Endodermal cell (in vitro differentiated cells): ENCODE measurements around the gene IL15RA. TPM values are rescaled to one million over a fixed set of nuclear protein-coding genes. Genes with fewer than 3 reads are reported as not detected.
A peak's percentile ranks its signal among the peaks of the same experiment; 100 is the strongest.
"Not testable (repeated sequence)": the region's sequence is repeated elsewhere in the genome, so short reads cannot be mapped to it uniquely, and the experiment has no call there.

Experiments
- DNase-seq: peaks from one replicate; pipeline ENCODE4 v3.0.0-alpha.2; 2017
- H3K27ac ChIP-seq: 2 replicates; pipeline ENCODE4 v1.5.1; 2013; ENCODE audit warnings: mild to moderate bottlenecking, low read depth, low read length, moderate library complexity
- H3K27me3 ChIP-seq: 2 replicates; pipeline ENCODE4 v1.6.1; 2013; ENCODE audit warnings: mild to moderate bottlenecking, low read length, moderate library complexity; ENCODE audit not compliant: insufficient read depth, control insufficient read depth, poor library complexity, severe bottlenecking
- H3K36me3 ChIP-seq: 2 replicates; pipeline ENCODE4 v1.7.0; 2013; ENCODE audit warnings: mild to moderate bottlenecking, low read length, moderate library complexity; ENCODE audit not compliant: control insufficient read depth, insufficient read depth
- H3K4me1 ChIP-seq: one replicate; pipeline ENCODE4 v1.7.0; 2013; ENCODE audit warnings: low read length; ENCODE audit not compliant: control insufficient read depth, insufficient read depth
- H3K4me3 ChIP-seq: 2 replicates; pipeline ENCODE4 v1.5.1; 2013; ENCODE audit warnings: mild to moderate bottlenecking, low read length, moderate library complexity
- H3K9ac ChIP-seq: 2 replicates; pipeline ENCODE4 v1.6.1; 2013; ENCODE audit warnings: mild to moderate bottlenecking, low read length, moderate library complexity; ENCODE audit not compliant: poor library complexity, severe bottlenecking; ENCODE audit errors: extremely low read depth
- H3K9me3 ChIP-seq: 2 replicates; pipeline ENCODE4 v1.6.1; 2013; ENCODE audit warnings: mild to moderate bottlenecking, low read length, moderate library complexity; ENCODE audit not compliant: control insufficient read depth
- H3K27ac Mint-ChIP-seq: 2 replicates; pipeline ENCODE4 v1.8.0; 2020; ENCODE audit warnings: mixed read lengths
- H3K27me3 Mint-ChIP-seq: 2 replicates; pipeline ENCODE4 v1.8.0; 2021; ENCODE audit warnings: mild to moderate bottlenecking, mixed read lengths; ENCODE audit not compliant: insufficient read depth
- H3K36me3 Mint-ChIP-seq: 2 replicates; pipeline ENCODE4 v1.8.0; 2020; ENCODE audit warnings: low read depth, mixed read lengths
- H3K4me1 Mint-ChIP-seq: 2 replicates; pipeline ENCODE4 v1.8.0; 2020; ENCODE audit warnings: mixed read lengths
- H3K4me3 Mint-ChIP-seq: 2 replicates; pipeline ENCODE4 v1.8.0; 2020; ENCODE audit warnings: mild to moderate bottlenecking, moderate library complexity, mixed read lengths
- H3K9me3 Mint-ChIP-seq: 2 replicates; pipeline ENCODE4 v1.8.0; 2020; ENCODE audit warnings: mild to moderate bottlenecking, mixed read lengths
- WGBS, 2 experiments: methylation state at CpG; one replicate each; pipeline versions ENCODE4 v1.1.5 to v1.1.7; 2013; ENCODE audit warnings: missing lambda C conversion rate in 2 of 2, mixed read lengths in 1 of 2; ENCODE audit not compliant: insufficient coverage in 1 of 2, insufficient read length in 1 of 2; 5-methylcytosine and 5-hydroxymethylcytosine counted together
- total RNA-seq, 2 donors: library from RNA; stranded (reverse); fragmentation: NEBNext Ultra II Directional in 1 of 2; extraction: Animal tissue kit (Norgen Biotek cat#: 25700) in 1 of 2; gene quantifications; 2 replicates in 1 of 2; 3 replicates in 1 of 2; pipeline ENCODE4 v1.2.1, GENCODE V29; 2021
- TF ChIP-seq, protein P1 (sequence below): fragments of 200-600 bp; sonication (generic); conservative IDR thresholded peaks from 2 replicates; pipeline ENCODE4 v1.5.0; 2021; ENCODE audit warnings: antibody characterized with exemption, mild to moderate bottlenecking

The IL15RA gene
- total RNA-seq, 2 donors from 2014 or later = 0.35 to 0.37 TPM

DNA sequence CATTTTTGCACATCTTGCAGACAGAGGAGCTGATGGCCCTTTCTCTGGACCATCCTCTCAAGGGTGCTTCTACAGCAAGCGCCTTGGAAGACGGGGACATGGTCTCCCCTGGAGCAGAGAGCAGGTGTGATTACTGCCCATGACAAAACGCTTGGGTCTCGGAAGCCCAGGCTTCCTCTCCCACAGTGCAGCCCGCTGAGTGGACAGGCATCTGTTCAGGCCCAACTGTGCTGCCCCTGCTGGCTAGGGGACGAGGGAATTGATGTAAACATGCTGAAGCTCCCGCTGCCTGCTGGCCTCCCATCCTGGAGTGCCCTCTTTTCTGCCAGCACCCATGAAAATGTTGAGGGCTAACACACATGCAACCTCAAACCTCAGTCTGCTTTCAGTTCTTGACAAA is 14.3 kb downstream of the IL15RA start:
- no peaks in the 10 kb centered on the region for H3K36me3 ChIP-seq
- 81 to 90% methylated on average over 5 to 7 of the region's 7 CpGs for WGBS, 2 experiments
- no peaks in the 10 kb centered on the region for H3K4me1 Mint-ChIP-seq

DNA sequence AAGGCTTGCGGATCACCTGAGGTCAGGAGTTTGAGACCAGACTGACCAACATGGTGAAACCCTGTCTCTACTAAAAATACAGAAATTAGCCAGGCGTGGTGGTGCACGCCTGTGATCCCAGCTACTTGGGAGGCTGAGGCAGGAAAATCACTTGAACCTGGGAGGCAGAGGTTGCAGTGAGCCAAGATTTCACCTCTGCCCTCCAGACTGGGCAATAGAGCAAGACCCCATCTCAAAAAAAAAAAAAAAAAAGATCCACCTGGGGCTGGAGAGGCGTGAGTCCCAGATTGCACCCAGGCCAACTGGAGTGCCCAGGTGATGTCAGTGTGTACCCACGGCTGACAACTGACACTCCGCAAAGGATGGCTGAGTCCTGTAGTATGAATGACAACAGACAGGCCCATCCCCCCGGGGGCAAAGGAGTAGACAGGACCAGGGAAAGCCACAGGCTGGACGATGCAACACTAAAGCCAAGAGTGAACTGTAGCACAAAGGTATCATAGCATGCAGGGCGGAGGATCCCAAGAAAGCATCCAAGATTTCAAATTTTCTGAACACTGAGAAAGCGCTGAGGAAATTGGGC is 14.9 kb downstream of the IL15RA start:
- H3K4me3 Mint-ChIP-seq = not testable (repeated sequence)
- peak; percentile 17 for DNase-seq

More for the DNA sequence above, 14.3 kb downstream of the IL15RA start:
- DNase-seq = peak; percentile 47
- Histone ChIP-seq H3K9me3 (no peaks in the 10 kb centered on the region), H3K9ac (no peak overlapping the region), H3K27me3 (no peaks in the 10 kb centered on the region), H3K27ac (no peak overlapping the region), H3K4me3 (no peak overlapping the region), H3K4me1 (no peaks in the 10 kb centered on the region)
- H3K4me3 Mint-ChIP-seq = no peak overlapping the region
- no peak overlapping the region for H3K27ac Mint-ChIP-seq
- H3K27me3 Mint-ChIP-seq = no peaks in the 10 kb centered on the region
- TF ChIP-seq, protein P1, sequence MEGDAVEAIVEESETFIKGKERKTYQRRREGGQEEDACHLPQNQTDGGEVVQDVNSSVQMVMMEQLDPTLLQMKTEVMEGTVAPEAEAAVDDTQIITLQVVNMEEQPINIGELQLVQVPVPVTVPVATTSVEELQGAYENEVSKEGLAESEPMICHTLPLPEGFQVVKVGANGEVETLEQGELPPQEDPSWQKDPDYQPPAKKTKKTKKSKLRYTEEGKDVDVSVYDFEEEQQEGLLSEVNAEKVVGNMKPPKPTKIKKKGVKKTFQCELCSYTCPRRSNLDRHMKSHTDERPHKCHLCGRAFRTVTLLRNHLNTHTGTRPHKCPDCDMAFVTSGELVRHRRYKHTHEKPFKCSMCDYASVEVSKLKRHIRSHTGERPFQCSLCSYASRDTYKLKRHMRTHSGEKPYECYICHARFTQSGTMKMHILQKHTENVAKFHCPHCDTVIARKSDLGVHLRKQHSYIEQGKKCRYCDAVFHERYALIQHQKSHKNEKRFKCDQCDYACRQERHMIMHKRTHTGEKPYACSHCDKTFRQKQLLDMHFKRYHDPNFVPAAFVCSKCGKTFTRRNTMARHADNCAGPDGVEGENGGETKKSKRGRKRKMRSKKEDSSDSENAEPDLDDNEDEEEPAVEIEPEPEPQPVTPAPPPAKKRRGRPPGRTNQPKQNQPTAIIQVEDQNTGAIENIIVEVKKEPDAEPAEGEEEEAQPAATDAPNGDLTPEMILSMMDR = peak; percentile 33
- no peaks in the 10 kb centered on the region for H3K36me3 Mint-ChIP-seq
- no peaks in the 10 kb centered on the region for H3K9me3 Mint-ChIP-seq

DNA sequence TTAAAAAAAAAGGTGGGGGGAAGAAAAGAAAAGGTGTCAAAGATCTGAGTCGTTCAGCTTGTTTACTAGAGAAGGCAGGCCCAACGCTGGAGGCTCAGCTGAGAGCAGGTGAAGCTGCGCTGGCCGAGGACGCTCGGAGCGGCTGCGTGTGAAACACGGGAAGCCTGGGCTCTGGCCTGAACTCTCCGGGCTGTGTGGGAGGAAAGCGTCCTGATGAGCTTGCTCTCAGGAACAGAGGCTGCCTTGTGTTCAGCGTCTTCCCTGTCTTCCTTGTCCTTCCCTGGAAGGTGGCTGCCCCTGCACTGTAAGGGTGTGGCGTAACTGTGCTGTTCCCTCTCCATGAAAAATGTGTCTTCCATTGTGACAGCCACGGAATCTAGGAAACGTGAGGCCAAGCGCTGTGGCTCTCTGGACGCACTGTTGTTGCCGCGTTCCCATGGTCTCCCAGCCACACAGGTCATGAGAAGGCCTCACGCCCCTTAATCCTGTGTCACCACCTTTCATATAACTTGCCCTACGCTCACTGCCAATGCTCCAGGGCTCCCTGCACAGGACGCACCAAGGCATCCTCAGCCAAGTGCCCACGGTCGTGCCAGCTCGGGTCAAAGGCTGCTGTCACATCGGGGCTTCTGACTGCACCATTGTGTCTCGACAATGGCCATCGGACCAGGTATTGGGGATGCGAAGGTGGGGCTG is 15.8 kb downstream of the IL15RA start:
- Histone ChIP-seq H3K36me3 (no peaks in the 10 kb centered on the region), H3K27ac (no peak overlapping the region), H3K4me3 (no peak overlapping the region), H3K9ac (no peak overlapping the region), H3K27me3 (no peaks in the 10 kb centered on the region), H3K4me1 (no peaks in the 10 kb centered on the region), H3K9me3 (no peaks in the 10 kb centered on the region)
- WGBS, 2 experiments = 94 to 96% methylated on average over 29 of the region's 29 CpGs
- H3K27me3 Mint-ChIP-seq = no peaks in the 10 kb centered on the region
- no peaks in the 10 kb centered on the region for H3K4me1 Mint-ChIP-seq
- H3K27ac Mint-ChIP-seq = no peak overlapping the region
- peak; percentile 38 for DNase-seq
- H3K4me3 Mint-ChIP-seq = no peak overlapping the region
- no peaks in the 10 kb centered on the region for H3K36me3 Mint-ChIP-seq
- no peaks in the 10 kb centered on the region for H3K9me3 Mint-ChIP-seq
- TF ChIP-seq, protein P1 = no peak

More for the DNA sequence above, 14.9 kb downstream of the IL15RA start:
- 91 to 93% methylated on average over 8 to 10 of the region's 10 CpGs for WGBS, 2 experiments
- H3K4me1 ChIP-seq, H3K9ac ChIP-seq, H3K36me3 Mint-ChIP-seq, H3K27me3 Mint-ChIP-seq, H3K27ac Mint-ChIP-seq, H3K4me3 ChIP-seq, H3K36me3 ChIP-seq, H3K9me3 ChIP-seq, H3K9me3 Mint-ChIP-seq, H3K27ac ChIP-seq, H3K27me3 ChIP-seq, H3K4me1 Mint-ChIP-seq: not testable (repeated sequence)

DNA sequence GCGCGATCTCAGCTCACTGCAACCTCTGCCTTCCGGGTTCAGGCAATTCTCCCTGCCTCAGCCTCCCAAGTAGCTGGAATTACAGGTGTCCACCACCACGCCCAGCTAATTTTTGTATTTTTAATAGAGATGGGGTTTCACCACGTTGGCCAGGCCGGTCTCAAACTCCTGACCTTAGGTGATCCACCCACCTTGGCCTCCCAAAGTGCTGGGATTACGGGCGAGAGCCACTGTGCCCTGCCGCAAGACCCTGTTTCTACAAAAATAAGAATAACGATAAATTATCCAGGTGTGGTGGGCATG is 16.4 kb downstream of the IL15RA start:
- not testable (repeated sequence) for H3K4me3 Mint-ChIP-seq, H3K27ac Mint-ChIP-seq, H3K27ac ChIP-seq, H3K4me3 ChIP-seq, H3K36me3 ChIP-seq, H3K4me1 ChIP-seq, H3K4me1 Mint-ChIP-seq, H3K36me3 Mint-ChIP-seq, H3K9me3 Mint-ChIP-seq, H3K9ac ChIP-seq, DNase-seq, H3K27me3 ChIP-seq, H3K9me3 ChIP-seq, H3K27me3 Mint-ChIP-seq
- 90 to 93% methylated on average over 7 to 10 of the region's 10 CpGs for WGBS, 2 experiments
